Lower lobe of right lung (tissue), 2 donors: ENCODE results near the gene CRIP1. TPM values are rescaled to one million over a fixed set of nuclear protein-coding genes. Genes with fewer than 3 reads are reported as not detected.

Experiments
- ATAC-seq, 2 donors: fragments of 200-7000 bp; cut with Tn5 transposase; one replicate each; pipeline ENCODE4 v1.9.1; 2020 to 2022; ENCODE audit warnings: mild to moderate bottlenecking in 2 of 2, moderate library complexity in 2 of 2
- DNase-seq: peaks from one replicate; pipeline ENCODE4 v3.0.0-alpha.2; 2020
- H3K27ac ChIP-seq: fragments of 200-600 bp; one replicate; pipeline ENCODE4 v1.8.0; 2022
- H3K27me3 ChIP-seq: fragments of 200-600 bp; one replicate; pipeline ENCODE4 v1.8.0; 2022; ENCODE audit warnings: low read depth
- H3K36me3 ChIP-seq: fragments of 200-600 bp; one replicate; pipeline ENCODE4 v1.8.0; 2022; ENCODE audit warnings: mild to moderate bottlenecking
- H3K4me1 ChIP-seq: fragments of 200-600 bp; one replicate; pipeline ENCODE4 v1.8.0; 2022
- H3K4me3 ChIP-seq: fragments of 200-600 bp; one replicate; pipeline ENCODE4 v1.8.0; 2022; ENCODE audit warnings: mild to moderate bottlenecking
- H3K9me3 ChIP-seq: fragments of 200-600 bp; one replicate; pipeline ENCODE4 v1.8.0; 2022
- intact Hi-C: fragments of 100-400 bp; cut with DNase I; formaldehyde crosslinking; loops from one replicate; pipeline ENCODE4 v1.11.0; 2022
- total RNA-seq: library from RNA; stranded (reverse); fragmentation: NEBNext Ultra II Directional; extraction: Animal tissue kit (Norgen Biotek cat#: 25700); gene quantifications from one replicate; pipeline ENCODE4 v1.2.1, GENCODE V29; 2021
- TF ChIP-seq, protein P1 (sequence below): fragments of 200-600 bp; IDR thresholded peaks from one replicate; pipeline ENCODE4 v1.8.0; 2022; ENCODE audit warnings: antibody characterized with exemption, mild to moderate bottlenecking
- donor health status: DM: no; HTN: yes; CAD: no; lungs with severe emphysema.

CRIP1 gene
- total RNA-seq, 1 donor from 2014 or later: 237 TPM

GRCh38 chr14:105507247-105507646, 20.6 kb downstream of the CRIP1 start:
- no peaks in the 10 kb centered on the region for H3K9me3 ChIP-seq
- intact Hi-C loops: no loop called here
- H3K36me3 ChIP-seq: no peaks in the 10 kb centered on the region
- DNase-seq (no peak), ATAC-seq (no peak)
- TF ChIP-seq, protein P1, sequence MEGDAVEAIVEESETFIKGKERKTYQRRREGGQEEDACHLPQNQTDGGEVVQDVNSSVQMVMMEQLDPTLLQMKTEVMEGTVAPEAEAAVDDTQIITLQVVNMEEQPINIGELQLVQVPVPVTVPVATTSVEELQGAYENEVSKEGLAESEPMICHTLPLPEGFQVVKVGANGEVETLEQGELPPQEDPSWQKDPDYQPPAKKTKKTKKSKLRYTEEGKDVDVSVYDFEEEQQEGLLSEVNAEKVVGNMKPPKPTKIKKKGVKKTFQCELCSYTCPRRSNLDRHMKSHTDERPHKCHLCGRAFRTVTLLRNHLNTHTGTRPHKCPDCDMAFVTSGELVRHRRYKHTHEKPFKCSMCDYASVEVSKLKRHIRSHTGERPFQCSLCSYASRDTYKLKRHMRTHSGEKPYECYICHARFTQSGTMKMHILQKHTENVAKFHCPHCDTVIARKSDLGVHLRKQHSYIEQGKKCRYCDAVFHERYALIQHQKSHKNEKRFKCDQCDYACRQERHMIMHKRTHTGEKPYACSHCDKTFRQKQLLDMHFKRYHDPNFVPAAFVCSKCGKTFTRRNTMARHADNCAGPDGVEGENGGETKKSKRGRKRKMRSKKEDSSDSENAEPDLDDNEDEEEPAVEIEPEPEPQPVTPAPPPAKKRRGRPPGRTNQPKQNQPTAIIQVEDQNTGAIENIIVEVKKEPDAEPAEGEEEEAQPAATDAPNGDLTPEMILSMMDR: no peak
- peaks cover 48% of the 10 kb centered on the region for H3K27me3 ChIP-seq
- no peak overlapping the region for H3K4me3 ChIP-seq
- H3K4me1 ChIP-seq: no peaks in the 10 kb centered on the region
- H3K27ac ChIP-seq: no peak overlapping the region

GRCh38 chr14:105508069-105508468, 21.4 kb downstream of the CRIP1 start:
- H3K27ac ChIP-seq: no peak overlapping the region
- no peaks in the 10 kb centered on the region for H3K9me3 ChIP-seq
- TF ChIP-seq, protein P1: no peak
- peaks cover 55% of the 10 kb centered on the region for H3K27me3 ChIP-seq
- no peaks in the 10 kb centered on the region for H3K4me1 ChIP-seq
- intact Hi-C loops: no loop called here
- H3K4me3 ChIP-seq: no peak overlapping the region
- DNase-seq (no peak), ATAC-seq (no peak)
- H3K36me3 ChIP-seq: no peaks in the 10 kb centered on the region

DNA sequence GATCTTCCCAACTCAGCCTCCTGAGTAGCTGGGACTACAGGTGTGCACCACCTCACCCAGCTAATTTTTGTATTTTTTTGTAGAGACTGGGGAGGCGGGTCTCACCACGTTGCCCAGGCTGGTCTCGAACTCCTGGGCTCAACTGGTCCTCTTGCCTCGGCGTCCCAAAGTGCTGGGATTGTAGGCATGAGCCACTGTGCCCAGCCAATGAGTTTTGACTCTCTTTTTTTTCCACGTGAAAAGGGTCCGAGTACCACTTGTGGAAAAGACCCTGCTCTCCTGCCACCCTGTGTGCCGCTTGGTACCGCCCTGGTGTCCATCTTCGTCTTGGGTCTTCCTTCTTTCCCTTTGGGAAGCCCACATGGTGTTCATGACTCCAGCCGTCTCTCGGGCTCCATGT, 21.9 kb downstream of the CRIP1 start:
- H3K27me3 ChIP-seq: peaks cover 55% of the 10 kb centered on the region
- intact Hi-C loops: no loop called here
- H3K36me3 ChIP-seq: no peaks in the 10 kb centered on the region
- H3K27ac ChIP-seq: no peak overlapping the region
- H3K4me1 ChIP-seq: no peaks in the 10 kb centered on the region
- DNase-seq (no peak), ATAC-seq (no peak)
- H3K9me3 ChIP-seq: no peaks in the 10 kb centered on the region
- TF ChIP-seq, protein P1: no peak
- H3K4me3 ChIP-seq: no peak overlapping the region

DNA sequence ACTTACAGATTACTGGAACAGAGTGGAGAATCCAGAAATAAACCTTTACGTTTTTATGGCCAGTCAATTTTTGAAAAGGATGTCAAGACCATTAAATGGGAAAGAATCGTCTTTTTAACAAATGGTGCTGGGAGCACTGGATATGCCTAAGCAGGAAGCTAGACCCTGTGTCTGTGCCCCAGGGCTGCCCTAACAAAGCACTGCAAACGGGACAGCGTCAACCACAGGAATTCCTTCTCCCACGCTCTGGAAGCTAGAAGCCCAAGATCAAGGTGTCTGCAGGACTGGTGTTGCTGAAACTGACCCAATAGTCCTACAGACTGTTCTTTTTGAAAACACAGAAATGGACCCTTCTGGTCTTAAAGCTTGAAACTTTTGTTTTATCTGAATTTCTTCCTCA, 30.4 kb downstream of the CRIP1 start:
- Histone ChIP-seq H3K4me1 (no peaks in the 10 kb centered on the region), H3K4me3 (no peak overlapping the region), H3K27ac (no peak overlapping the region), H3K36me3 (no peaks in the 10 kb centered on the region), H3K9me3 (no peaks in the 10 kb centered on the region), H3K27me3 (peaks cover 20% of the 10 kb centered on the region)
- TF ChIP-seq, protein P1: no peak
- ATAC-seq (no peak), DNase-seq (no peak)
- intact Hi-C loops: no loop called here

- intact Hi-C loops: no loop called here
- Histone ChIP-seq H3K4me1 (no peaks in the 10 kb centered on the region), H3K27me3 (peaks cover 16% of the 10 kb centered on the region), H3K9me3 (no peaks in the 10 kb centered on the region), H3K4me3 (no peak overlapping the region), H3K27ac (no peak overlapping the region), H3K36me3 (no peaks in the 10 kb centered on the region)
- TF ChIP-seq, protein P1: no peak
- ATAC-seq: no peak
- DNase-seq: no peak
Measured at GRCh38 chr14:105519946-105520698, 33.4 kb downstream of the CRIP1 start.
